HG03108 (cell line): ENCODE results near the gene FAM98B.
"Not testable (repeated sequence)": the region's sequence is repeated elsewhere in the genome, so short reads cannot be mapped to it uniquely, and the experiment has no call there.

Experiments
- ATAC-seq: cut with Tn5 transposase; IDR thresholded peaks from one replicate; pipeline ENCODE4 v1.9.1; 2021; ENCODE audit warnings: moderate library complexity; ENCODE audit not compliant: unreplicated experiment

The FAM98B gene

GRCh38 chr15:38453971-38454695 lies at the start of gene FAM98B:
Gene FAM98B, plus strand, starts transcription at chr15:38454127. Its CDS starts 35 bp downstream, at chr15:38454162.
- ATAC-seq = peak; percentile 78

- no peak for ATAC-seq
Measured at GRCh38 chr15:38406436-38406835, 47.5 kb upstream of the FAM98B start.

GRCh38 chr15:38408576-38408975 lies 45.4 kb upstream of the FAM98B start:
- ATAC-seq = no peak

GRCh38 chr15:38411902-38412301 lies 42.0 kb upstream of the FAM98B start:
- no peak for ATAC-seq

GRCh38 chr15:38412466-38412865 lies 41.5 kb upstream of the FAM98B start:
- ATAC-seq = no peak

- ATAC-seq = no peak
Measured at GRCh38 chr15:38414357-38414756, 39.6 kb upstream of the FAM98B start.

GRCh38 chr15:38421069-38421690 lies 32.7 kb upstream of the FAM98B start:
- ATAC-seq = no peak

GRCh38 chr15:38424101-38424552 lies 29.8 kb upstream of the FAM98B start:
- ATAC-seq = no peak

GRCh38 chr15:38425269-38425668 lies 28.7 kb upstream of the FAM98B start:
- no peak for ATAC-seq

- ATAC-seq = no peak
Measured at GRCh38 chr15:38427380-38427779, 26.5 kb upstream of the FAM98B start.

GRCh38 chr15:38430106-38430760 lies 23.7 kb upstream of the FAM98B start:
- no peak for ATAC-seq

GRCh38 chr15:38436993-38437392 lies 16.9 kb upstream of the FAM98B start:
- ATAC-seq = no peak

GRCh38 chr15:38437603-38438002 lies 16.3 kb upstream of the FAM98B start:
- ATAC-seq = not testable (repeated sequence)

- ATAC-seq = no peak
Measured at GRCh38 chr15:38438031-38438986, 15.6 kb upstream of the FAM98B start.

GRCh38 chr15:38440353-38441129 lies 13.4 kb upstream of the FAM98B start:
- ATAC-seq = no peak

- ATAC-seq = no peak
Measured at GRCh38 chr15:38441130-38441519, 12.8 kb upstream of the FAM98B start.

- no peak for ATAC-seq
Measured at GRCh38 chr15:38454696-38455090, 766 bp downstream of the FAM98B start.

GRCh38 chr15:38455092-38455491 lies 1.2 kb downstream of the FAM98B start:
- no peak for ATAC-seq

GRCh38 chr15:38458646-38459045 lies 4.7 kb downstream of the FAM98B start:
- no peak for ATAC-seq

- ATAC-seq = no peak
Measured at GRCh38 chr15:38459480-38459879, 5.6 kb downstream of the FAM98B start.
